Measurements from ENCODE around the gene PNN.

DNA sequence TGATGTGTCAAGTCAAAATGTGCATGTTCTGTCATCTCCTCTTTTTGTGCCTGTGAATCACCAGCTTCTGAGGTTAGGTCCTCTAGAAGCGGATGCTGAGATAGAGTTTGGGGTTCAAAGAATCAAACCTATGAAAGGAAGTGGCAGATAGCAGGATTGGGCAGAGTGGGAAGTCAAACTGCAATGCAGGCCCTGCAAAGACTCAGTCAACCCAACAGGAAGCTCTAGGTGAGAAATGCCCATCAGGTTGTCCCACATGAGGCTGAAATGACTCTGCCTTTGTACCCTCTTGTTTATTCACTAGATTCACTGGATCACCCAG, 54.1 kb downstream of the PNN start:
- TF ChIP-seq, protein P1, sequence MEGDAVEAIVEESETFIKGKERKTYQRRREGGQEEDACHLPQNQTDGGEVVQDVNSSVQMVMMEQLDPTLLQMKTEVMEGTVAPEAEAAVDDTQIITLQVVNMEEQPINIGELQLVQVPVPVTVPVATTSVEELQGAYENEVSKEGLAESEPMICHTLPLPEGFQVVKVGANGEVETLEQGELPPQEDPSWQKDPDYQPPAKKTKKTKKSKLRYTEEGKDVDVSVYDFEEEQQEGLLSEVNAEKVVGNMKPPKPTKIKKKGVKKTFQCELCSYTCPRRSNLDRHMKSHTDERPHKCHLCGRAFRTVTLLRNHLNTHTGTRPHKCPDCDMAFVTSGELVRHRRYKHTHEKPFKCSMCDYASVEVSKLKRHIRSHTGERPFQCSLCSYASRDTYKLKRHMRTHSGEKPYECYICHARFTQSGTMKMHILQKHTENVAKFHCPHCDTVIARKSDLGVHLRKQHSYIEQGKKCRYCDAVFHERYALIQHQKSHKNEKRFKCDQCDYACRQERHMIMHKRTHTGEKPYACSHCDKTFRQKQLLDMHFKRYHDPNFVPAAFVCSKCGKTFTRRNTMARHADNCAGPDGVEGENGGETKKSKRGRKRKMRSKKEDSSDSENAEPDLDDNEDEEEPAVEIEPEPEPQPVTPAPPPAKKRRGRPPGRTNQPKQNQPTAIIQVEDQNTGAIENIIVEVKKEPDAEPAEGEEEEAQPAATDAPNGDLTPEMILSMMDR (IDR thresholded peaks at IDR 0.05; ENCODE audit: low read depth, low read length) = no peak
- TF ChIP-seq POLR2A (IDR thresholded peaks at IDR 0.05; ENCODE audit: extremely low read depth, insufficient read length) (no peak), MYC (IDR thresholded peaks at IDR 0.05; ENCODE audit: low read depth, low read length) (no peak)
